IPS-NIHi11 (cell line): ENCODE data around the gene KCNC1.

ENCODE experiments used
- DNase-seq: peaks from one replicate; pipeline ENCODE4 v3.0.0; 2012; ENCODE audit warnings: mixed read lengths, low spot score

Gene KCNC1

DNA sequence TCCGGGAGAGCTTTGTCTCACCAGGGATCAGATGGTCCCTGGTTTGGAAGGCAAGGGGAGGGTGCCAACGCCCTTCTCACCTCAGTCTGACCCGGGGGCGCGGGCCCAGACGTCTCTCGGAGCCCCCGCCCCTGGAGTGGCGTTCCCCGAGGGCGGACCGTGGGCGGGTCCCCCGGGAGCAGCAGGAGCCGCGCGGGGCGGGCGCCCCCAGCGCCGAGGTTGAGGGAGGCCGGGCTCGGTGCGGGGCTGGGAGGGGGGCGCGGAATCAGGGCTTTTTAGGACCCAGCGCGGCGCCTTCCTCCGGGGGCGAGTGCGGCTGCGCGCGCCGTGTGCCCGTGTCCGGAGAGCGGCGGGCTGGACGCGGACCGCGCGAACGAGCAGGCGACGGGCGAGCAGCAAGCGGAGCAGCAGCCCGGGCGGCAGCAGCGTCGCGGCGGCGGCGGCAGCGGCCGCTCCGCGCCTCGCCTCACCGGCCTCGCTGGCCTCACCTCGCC lies at the start of gene KCNC1:
TSS of gene KCNC1 (plus strand) at position 364 of the 494 bp plus-strand sequence. CDS start 1,222 bp downstream, outside the sequence.
- DNase-seq, result peak; percentile 77

DNA sequence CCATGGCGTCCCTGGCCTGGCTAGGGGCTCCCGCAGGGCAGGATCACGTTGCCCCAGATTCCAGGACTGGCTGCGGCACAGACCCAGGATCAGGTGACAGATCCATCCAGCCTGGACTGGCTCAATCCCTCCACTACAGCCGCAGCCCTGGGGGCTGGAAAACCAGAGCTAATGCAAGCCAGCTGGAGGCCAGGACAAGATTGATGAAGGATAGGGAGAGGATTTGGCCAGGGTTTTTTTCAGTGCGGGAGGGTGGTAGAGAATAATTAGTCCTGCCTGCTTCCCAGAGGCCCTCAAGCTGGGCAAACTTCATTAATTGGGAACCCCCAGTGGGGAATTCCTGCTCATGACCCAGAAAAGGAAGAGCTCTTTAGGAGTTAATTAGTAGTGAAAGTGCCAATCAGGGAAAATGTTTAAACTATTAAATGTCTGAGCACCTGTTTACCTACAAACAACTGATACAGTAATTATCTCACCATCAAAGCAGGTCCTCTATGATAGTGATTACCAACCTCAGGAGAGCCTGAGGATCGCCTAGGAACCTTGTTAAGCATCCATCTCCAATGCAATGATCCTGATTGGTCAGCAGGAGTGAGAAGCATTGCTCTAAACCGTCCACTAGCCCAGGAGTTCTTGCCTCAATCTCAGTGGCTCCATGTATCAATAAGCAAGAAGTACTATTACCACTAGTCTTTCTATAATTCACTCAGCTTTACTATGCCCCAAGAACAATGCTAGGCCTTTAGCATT lies 48.2 kb upstream of the KCNC1 start:
- no peak for DNase-seq

- no peak for DNase-seq
These were observed 46.5 kb upstream of the KCNC1 start for GRCh38 chr11:17687946-17688670.

DNA sequence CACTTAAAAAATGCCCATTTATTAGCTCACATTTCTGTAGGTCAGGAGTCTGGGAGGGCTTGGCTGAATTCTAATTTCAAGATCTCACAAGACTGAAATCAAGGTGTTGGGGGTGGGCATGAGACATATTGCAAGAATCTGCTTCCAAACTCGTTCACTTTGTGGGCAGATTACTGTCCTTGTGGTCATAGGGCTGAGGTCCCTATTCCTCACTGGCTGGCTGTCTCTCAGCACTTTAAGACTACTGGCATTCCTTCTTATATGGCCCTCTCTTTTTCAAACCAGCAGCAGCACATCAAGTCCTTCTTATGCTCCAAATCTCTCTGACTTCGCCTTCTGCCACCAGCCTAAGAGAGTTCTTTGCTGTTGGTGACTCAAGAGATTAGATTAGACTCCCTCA lies 43.0 kb upstream of the KCNC1 start:
- DNase-seq, result no peak

DNA sequence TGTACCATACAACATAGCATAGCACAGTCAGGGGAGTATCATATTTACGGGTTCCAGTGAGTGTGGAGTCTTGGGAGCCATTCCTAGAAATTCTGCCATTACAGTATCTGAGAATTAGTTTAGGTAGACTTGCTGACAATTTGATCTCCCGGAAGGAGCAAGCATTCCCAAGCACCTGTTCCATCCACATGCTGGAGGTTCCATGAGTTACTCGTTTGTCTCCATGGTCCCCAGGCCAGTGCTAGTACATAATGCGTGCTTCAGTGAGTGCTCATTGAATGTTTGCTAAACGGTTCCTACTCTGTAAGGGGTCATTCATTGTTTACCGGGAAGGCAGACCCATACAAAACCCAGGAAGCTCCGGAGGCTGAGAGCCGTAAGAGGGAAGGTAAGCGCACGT lies 42.6 kb upstream of the KCNC1 start:
- no peak for DNase-seq

DNA sequence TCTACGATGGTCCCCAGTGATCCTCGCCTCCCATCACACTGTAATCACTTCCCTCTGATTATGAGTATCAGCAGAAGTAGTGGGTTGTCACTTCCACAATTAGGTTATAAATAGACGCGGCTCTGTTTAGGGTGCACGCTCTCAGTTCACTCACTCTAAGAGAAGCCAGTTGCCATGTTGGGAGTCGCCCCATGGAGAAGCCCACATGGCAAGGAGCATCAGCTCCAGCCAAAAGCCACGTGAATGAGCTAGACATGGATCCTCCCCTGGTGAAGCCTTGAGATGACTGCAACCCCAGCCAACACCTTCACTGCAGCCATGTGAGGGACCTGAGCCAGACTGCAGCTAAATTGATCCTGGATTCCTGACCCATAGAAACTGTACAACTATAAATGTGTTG lies 41.6 kb upstream of the KCNC1 start:
- DNase-seq, result no peak

GRCh38 chr11:17693531-17693930 lies 41.0 kb upstream of the KCNC1 start:
- DNase-seq, result no peak

- no peak for DNase-seq
These were observed 40.0 kb upstream of the KCNC1 start for GRCh38 chr11:17694494-17695110.

DNA sequence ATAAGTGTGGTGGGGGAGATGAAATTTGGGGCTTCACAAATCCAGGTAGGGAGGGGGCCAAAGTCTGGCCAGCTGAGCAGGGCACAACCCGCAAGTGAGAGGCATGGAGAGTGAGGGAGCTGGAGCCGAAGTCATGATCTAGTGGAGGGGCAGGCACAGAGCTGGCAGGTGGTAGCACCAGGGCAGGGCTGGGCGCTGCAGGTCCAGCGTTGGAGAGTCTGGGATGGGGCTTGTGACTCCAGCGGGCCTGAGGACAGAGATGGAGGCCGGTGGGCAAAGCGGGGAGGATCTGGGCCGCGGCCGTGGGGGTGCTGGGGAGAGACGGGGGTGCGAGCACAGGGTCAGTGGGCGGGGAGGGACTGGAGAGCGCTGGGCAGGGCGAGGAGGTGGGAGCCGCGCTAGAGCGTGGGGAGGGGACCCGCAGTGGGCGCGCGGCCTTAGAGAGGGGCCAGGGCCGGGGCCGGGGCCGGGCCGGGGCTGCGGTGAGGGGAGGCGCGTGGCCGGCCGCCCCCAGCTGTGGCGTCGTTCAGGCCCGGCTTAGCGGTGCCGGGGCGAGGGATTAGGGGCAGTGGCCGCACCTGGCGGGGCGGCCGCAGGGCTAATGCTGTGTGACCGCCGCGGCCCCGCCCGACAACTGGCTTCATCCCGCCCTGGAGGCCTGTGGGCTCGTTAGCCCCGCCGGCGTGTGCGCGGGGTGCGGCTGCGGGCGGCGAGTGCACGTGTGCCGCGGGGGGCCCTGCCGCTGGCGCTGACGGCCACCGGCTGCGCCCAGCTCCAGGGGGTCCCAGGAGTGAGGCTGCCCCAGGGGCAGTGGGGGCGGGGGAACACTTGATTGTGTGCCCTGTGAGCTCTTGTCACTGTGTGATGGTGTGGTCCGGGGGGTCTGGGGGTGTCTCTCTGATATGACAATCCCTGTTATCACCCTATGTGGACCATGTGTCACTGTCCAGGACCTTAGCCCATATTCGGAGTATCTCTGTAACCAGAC lies 38.8 kb upstream of the KCNC1 start:
- DNase-seq, result peak; percentile 73

DNA sequence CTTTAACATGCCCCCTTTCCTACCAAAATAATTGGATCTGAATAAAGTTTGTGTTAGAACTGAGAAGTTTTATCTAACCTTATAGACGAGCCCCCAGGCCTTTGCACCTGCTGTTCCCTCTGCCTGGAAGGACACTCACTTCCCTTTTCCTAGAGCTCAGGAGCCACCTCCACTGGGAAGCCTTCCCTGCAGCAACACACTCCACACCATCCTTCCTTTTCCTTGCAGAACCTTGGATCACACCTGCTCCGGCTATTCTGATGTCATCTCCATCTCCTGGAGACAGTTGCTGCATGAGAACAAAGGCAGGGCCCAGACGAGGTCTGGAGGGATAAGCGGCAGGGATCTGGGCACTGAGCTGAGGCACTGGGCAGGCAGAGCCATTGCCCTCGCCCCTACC lies 37.8 kb upstream of the KCNC1 start:
- DNase-seq, result no peak

DNA sequence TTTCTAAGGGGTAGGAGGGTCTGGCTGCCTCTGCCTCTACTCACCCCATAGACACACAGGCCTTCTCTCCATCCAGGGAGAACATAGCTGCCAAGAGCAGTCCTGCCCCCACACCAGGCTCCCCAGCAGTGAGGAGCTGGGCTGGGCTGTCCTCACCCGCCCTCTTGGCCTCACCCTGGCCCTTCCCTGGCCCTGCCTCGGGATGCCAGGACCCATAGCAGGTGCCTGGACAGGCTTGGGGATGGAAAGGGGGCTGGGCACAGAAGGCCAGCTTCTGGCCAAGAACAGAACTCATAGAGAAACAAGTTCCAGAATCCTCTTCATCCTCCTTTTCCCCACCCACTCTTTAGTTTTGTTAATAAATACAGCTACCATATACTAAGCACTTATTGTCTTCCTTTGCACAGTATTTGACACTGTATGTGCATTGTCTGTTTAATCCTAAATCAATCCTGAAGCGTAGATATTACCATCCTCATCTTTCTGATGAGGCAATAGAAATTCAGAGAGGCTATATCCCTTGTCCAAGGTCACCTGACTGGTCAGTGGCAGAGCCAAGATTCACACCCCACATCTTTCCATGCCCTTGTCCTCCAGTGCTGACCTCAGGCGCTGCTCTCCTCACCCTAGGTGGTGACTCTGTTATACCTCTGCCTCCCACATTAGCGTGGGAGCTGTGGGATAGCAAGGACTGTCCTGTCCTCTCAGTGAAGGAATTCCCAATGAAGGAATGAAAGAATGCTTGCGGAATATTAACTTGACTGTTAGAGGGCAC lies 37.2 kb upstream of the KCNC1 start:
- DNase-seq, result no peak

DNA sequence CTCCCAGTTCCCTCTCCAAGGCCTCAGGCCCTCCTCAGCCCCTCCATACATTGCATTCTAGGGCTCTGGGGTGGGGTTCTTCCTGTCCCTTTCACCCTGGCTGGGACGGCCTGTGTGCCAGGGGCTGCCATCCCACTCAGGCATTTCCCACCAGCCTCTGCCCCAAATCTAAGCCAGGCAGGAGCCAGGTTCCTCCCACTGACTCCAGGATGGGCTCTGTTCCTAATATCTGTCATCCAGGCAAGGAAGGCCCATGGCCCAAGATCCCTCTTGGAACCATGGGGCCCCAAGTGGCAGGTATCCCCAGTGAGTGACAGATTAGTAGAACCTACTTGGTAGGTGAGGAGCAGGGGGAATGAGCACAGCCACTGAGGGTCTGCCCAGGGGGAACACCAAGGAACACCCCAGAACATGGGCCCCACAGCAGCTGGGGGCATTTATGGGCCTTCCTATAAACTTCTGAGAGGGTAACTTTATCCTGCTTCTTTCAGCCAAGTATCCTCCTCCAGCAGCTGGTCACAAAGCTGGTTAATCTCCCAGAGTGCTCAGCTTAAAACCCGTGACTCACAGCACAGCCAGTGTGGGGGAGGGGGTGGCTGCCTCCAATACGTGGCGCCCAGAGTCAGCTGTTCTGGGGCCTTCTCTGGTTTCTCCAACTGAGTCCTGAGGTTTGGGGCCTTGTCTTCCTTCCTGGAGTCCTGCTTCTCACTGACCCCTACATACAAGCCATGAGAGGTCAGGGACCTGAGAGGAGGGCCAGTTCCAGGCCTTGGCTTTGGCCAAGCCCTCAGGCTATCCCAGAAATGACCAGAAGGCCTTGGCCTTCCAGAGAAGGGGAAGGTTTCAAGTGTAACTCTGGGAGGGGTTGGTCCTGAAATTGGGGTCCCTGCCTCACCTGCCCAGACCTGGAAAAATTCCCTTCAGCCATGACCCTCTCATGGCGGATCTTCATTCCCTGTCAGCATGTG lies 35.1 kb upstream of the KCNC1 start:
- no peak for DNase-seq

DNA sequence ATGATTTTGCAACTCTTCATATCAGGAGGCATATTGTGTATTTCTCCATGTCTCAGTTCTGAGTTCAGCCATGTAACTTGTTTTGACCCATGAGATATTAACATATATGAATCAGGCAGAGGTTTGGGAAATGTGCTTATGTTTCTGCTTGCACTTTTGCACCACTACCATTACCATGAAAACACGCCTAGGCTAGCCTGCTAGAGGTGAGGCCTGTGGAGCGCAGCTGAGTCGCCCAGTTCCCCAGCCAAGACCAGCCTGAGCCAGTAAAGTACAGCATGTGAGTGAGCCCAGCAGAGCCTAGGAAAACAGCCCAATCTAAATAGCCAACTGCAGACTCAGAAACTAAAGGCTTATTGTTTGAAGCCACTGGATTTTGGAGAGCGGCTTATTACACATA lies 33.6 kb upstream of the KCNC1 start:
- DNase-seq, result no peak

GRCh38 chr11:17702876-17703275 lies 31.7 kb upstream of the KCNC1 start:
- DNase-seq, result no peak

- DNase-seq, result peak; percentile 44
These were observed 30.6 kb upstream of the KCNC1 start for GRCh38 chr11:17703951-17704350.

GRCh38 chr11:17707830-17708229 lies 26.8 kb upstream of the KCNC1 start:
- no peak for DNase-seq

- DNase-seq, result no peak
These were observed 22.7 kb upstream of the KCNC1 start for GRCh38 chr11:17711836-17712235.

- DNase-seq, result no peak
These were observed 20.7 kb upstream of the KCNC1 start for GRCh38 chr11:17713851-17714250.

GRCh38 chr11:17714356-17714854 lies 20.2 kb upstream of the KCNC1 start:
- DNase-seq, result no peak

DNA sequence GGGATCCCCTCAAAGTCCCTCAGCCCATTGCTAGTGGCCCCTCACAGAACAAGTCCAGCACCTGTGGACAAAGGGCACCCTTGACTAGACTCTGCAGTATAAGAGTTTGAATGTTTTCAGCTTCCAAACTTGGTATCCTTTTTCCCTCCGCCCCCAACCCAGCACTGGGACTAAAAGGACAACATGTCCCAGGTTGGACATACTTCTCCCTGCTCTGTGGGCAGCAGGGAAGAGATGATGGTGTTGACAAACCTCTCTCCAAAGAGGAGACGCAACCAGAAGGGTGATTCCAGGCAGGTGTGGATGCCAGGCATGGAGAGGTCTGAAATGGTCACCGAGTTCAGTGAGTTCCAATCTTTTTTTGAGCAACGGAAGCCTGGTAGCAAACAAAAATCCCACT lies 19.7 kb upstream of the KCNC1 start:
- DNase-seq, result no peak
